CD4-positive, alpha-beta T cell treated with Interleukin-6 for 4 hours (primary cell): Measurements from ENCODE around the gene SDHAF1.
A peak's percentile ranks its signal among the peaks of the same experiment; 100 is the strongest.
"Not testable (repeated sequence)": the region's sequence is repeated elsewhere in the genome, so short reads cannot be mapped to it uniquely, and the experiment has no call there.

Source experiments
- DNase-seq: peaks from one replicate; pipeline ENCODE4 v3.0.0-alpha.2; 2020; ENCODE audit warnings: mixed read lengths

The SDHAF1 gene

GRCh38 chr19:35995048-35995993, at the start of gene SDHAF1:
TSS of gene SDHAF1 (plus strand) at chr19:35995188. CDS start at chr19:35995275, 87 bp downstream.
- peak; percentile 96 for DNase-seq

- DNase-seq, result no peak
These were observed 48.8 kb upstream of the SDHAF1 start for GRCh38 chr19:35946203-35946602.

GRCh38 chr19:35949131-35949530, 45.9 kb upstream of the SDHAF1 start:
- no peak for DNase-seq

- DNase-seq, result no peak
These were observed 38.9 kb upstream of the SDHAF1 start for GRCh38 chr19:35955881-35956634.

- DNase-seq, result not testable (repeated sequence)
These were observed 37.6 kb upstream of the SDHAF1 start for GRCh38 chr19:35957411-35957810.

GRCh38 chr19:35958660-35959039, 36.3 kb upstream of the SDHAF1 start:
- DNase-seq, result no peak

- DNase-seq, result peak; percentile 92
These were observed 35.7 kb upstream of the SDHAF1 start for GRCh38 chr19:35959040-35959967.

GRCh38 chr19:35959968-35960320, 35.0 kb upstream of the SDHAF1 start:
- DNase-seq, result no peak

GRCh38 chr19:35960432-35960972, 34.5 kb upstream of the SDHAF1 start:
- DNase-seq, result no peak

GRCh38 chr19:35963514-35963913, 31.5 kb upstream of the SDHAF1 start:
- DNase-seq, result peak; percentile 51

GRCh38 chr19:35966771-35967170, 28.2 kb upstream of the SDHAF1 start:
- DNase-seq, result no peak

GRCh38 chr19:35973487-35973886, 21.5 kb upstream of the SDHAF1 start:
- no peak for DNase-seq

- DNase-seq, result no peak
These were observed 19.3 kb upstream of the SDHAF1 start for GRCh38 chr19:35975608-35976214.

- no peak for DNase-seq
These were observed 17.4 kb upstream of the SDHAF1 start for GRCh38 chr19:35977446-35978222.

GRCh38 chr19:35978271-35978670, 16.7 kb upstream of the SDHAF1 start:
- DNase-seq, result no peak

- DNase-seq, result no peak
These were observed 16.1 kb upstream of the SDHAF1 start for GRCh38 chr19:35978832-35979365.

GRCh38 chr19:35980997-35981396, 14.0 kb upstream of the SDHAF1 start:
- not testable (repeated sequence) for DNase-seq

- DNase-seq, result no peak
These were observed 11.8 kb upstream of the SDHAF1 start for GRCh38 chr19:35983177-35983576.

GRCh38 chr19:35986111-35986510, 8.9 kb upstream of the SDHAF1 start:
- no peak for DNase-seq

GRCh38 chr19:35986664-35987570, 8.1 kb upstream of the SDHAF1 start:
- DNase-seq, result peak; percentile 34
